HG03066 (cell line): ENCODE measurements around the gene SLC38A10.

ENCODE experiments used
- ATAC-seq: cut with Tn5 transposase; IDR thresholded peaks from one replicate; pipeline ENCODE4 v1.9.1; 2021; ENCODE audit warnings: low read depth; ENCODE audit not compliant: unreplicated experiment

SLC38A10 gene

GRCh38 chr17:81218459-81218858 is 76.6 kb downstream of the SLC38A10 start:
- ATAC-seq: no peak

GRCh38 chr17:81217491-81217890 is 77.6 kb downstream of the SLC38A10 start:
- ATAC-seq: no peak

- ATAC-seq: no peak
Measured at GRCh38 chr17:81213978-81214377, 81.1 kb downstream of the SLC38A10 start.

- ATAC-seq: no peak
Measured at GRCh38 chr17:81212365-81212764, 82.7 kb downstream of the SLC38A10 start.

GRCh38 chr17:81210868-81211267 is 84.2 kb downstream of the SLC38A10 start:
- no peak for ATAC-seq

GRCh38 chr17:81210466-81210865 is 84.6 kb downstream of the SLC38A10 start:
- ATAC-seq: no peak

- ATAC-seq: no peak
Measured at GRCh38 chr17:81209141-81209540, 86.0 kb downstream of the SLC38A10 start.

GRCh38 chr17:81208651-81209050 is 86.5 kb downstream of the SLC38A10 start:
- ATAC-seq: no peak

GRCh38 chr17:81207610-81208581 is 87.2 kb downstream of the SLC38A10 start:
- ATAC-seq: no peak

GRCh38 chr17:81206657-81207056 is 88.5 kb downstream of the SLC38A10 start:
- ATAC-seq: no peak

GRCh38 chr17:81206166-81206565 is 88.9 kb downstream of the SLC38A10 start:
- no peak for ATAC-seq

- no peak for ATAC-seq
Measured at GRCh38 chr17:81204578-81204977, 90.5 kb downstream of the SLC38A10 start.

- ATAC-seq: no peak
Measured at GRCh38 chr17:81203136-81203535, 92.0 kb downstream of the SLC38A10 start.

- ATAC-seq: no peak
Measured at GRCh38 chr17:81202318-81202717, 92.8 kb downstream of the SLC38A10 start.

GRCh38 chr17:81200695-81201580 is 94.2 kb downstream of the SLC38A10 start:
- ATAC-seq: no peak

- ATAC-seq: no peak
Measured at GRCh38 chr17:81200201-81200600, 94.9 kb downstream of the SLC38A10 start.

GRCh38 chr17:81199482-81199830 is 95.7 kb downstream of the SLC38A10 start:
- no peak for ATAC-seq

GRCh38 chr17:81198826-81199481 is 96.2 kb downstream of the SLC38A10 start:
- ATAC-seq: no peak

GRCh38 chr17:81197831-81198490 is 97.1 kb downstream of the SLC38A10 start:
- no peak for ATAC-seq

- no peak for ATAC-seq
Measured at GRCh38 chr17:81197409-81197795, 97.7 kb downstream of the SLC38A10 start.
